GM23338 (cell line): Measurements from ENCODE around the gene SCYGR2. TPM values are rescaled to one million over a fixed set of nuclear protein-coding genes. Genes with fewer than 3 reads are reported as not detected.

Source experiments
- ATAC-seq: fragments of 200-7000 bp; cut with Tn5 transposase; 3 replicates; pipeline ENCODE4 v1.9.1; 2020
- DNase-seq: peaks from one replicate; pipeline ENCODE4 v3.0.0-alpha.2; 2015; ENCODE audit warnings: low spot score
- H2AFZ ChIP-seq: fragments of 200-600 bp; sonication (generic); 2 replicates; pipeline ENCODE4 v1.8.0; 2016; ENCODE audit warnings: antibody characterized with exemption, mild to moderate bottlenecking, moderate library complexity
- H3F3A ChIP-seq: fragments of 200-600 bp; sonication (generic); replicated peaks from 2 replicates; pipeline ENCODE4 v1.8.0; 2017; ENCODE audit warnings: antibody characterized with exemption, mixed run types, low read depth
- H3K27ac ChIP-seq: fragments of 200-600 bp; sonication (generic); 2 replicates; pipeline ENCODE4 v1.6.1; 2016; ENCODE audit warnings: low read depth
- H3K27me3 ChIP-seq: fragments of 200-600 bp; sonication (generic); 2 replicates; pipeline ENCODE4 v1.8.0; 2016; ENCODE audit warnings: mild to moderate bottlenecking, mixed run types, moderate library complexity; ENCODE audit not compliant: insufficient read depth
- H3K36me3 ChIP-seq: fragments of 200-600 bp; sonication (generic); 2 replicates; pipeline ENCODE4 v1.8.0; 2016; ENCODE audit warnings: mild to moderate bottlenecking; ENCODE audit not compliant: insufficient read depth
- H3K4me1 ChIP-seq: fragments of 200-600 bp; sonication (generic); 2 replicates; pipeline ENCODE4 v1.8.0; 2016; ENCODE audit warnings: mild to moderate bottlenecking, moderate library complexity; ENCODE audit not compliant: insufficient read depth
- H3K4me2 ChIP-seq: fragments of 200-600 bp; sonication (generic); 2 replicates; pipeline ENCODE4 v1.7.1; 2017; ENCODE audit warnings: mixed run types
- H3K4me3 ChIP-seq: fragments of 200-600 bp; sonication (generic); 2 replicates; pipeline ENCODE4 v1.6.1; 2016; ENCODE audit warnings: mixed run types
- H3K79me2 ChIP-seq: fragments of 200-600 bp; sonication (generic); replicated peaks from 2 replicates; pipeline ENCODE4 v1.8.0; 2017; ENCODE audit warnings: mild to moderate bottlenecking; ENCODE audit not compliant: insufficient read depth
- H3K9me2 ChIP-seq: fragments of 200-600 bp; sonication (generic); 2 replicates; pipeline ENCODE4 v1.8.0; 2017; ENCODE audit not compliant: insufficient read depth
- H4K20me1 ChIP-seq: fragments of 200-600 bp; sonication (generic); replicated peaks from 2 replicates; pipeline ENCODE4 v1.8.0; 2017; ENCODE audit warnings: mild to moderate bottlenecking; ENCODE audit not compliant: insufficient read depth
- H3K27ac Mint-ChIP-seq: 2 replicates; pipeline ENCODE4 v1.8.0; 2020; ENCODE audit warnings: inconsistent platforms, mild to moderate bottlenecking, moderate library complexity, mixed read lengths
- H3K27me3 Mint-ChIP-seq: 3 replicates; pipeline ENCODE4 v1.8.0; 2022; ENCODE audit warnings: low read depth, mild to moderate bottlenecking, moderate library complexity, mixed read lengths, inconsistent platforms; ENCODE audit not compliant: insufficient read depth, poor library complexity
- H3K36me3 Mint-ChIP-seq: 3 replicates; pipeline ENCODE4 v1.8.0; 2021; ENCODE audit warnings: low read depth, mild to moderate bottlenecking, inconsistent platforms, moderate library complexity, mixed read lengths
- H3K4me1 Mint-ChIP-seq: 3 replicates; pipeline ENCODE4 v1.8.0; 2020; ENCODE audit warnings: mild to moderate bottlenecking, inconsistent platforms, mixed read lengths
- H3K4me3 Mint-ChIP-seq: 3 replicates; pipeline ENCODE4 v1.8.0; 2021; ENCODE audit warnings: moderate library complexity, mild to moderate bottlenecking, inconsistent platforms, mixed read lengths
- H3K9me3 Mint-ChIP-seq: 3 replicates; pipeline ENCODE4 v1.8.0; 2020; ENCODE audit warnings: moderate library complexity, mild to moderate bottlenecking, inconsistent platforms, mixed read lengths
- EZH2phosphoT487 ChIP-seq: fragments of 200-600 bp; sonication (generic); IDR thresholded peaks from one replicate; pipeline ENCODE4 v1.8.1; 2018; ENCODE audit warnings: antibody characterized with exemption; ENCODE audit not compliant: unreplicated experiment
- JUNB ChIP-seq: IDR thresholded peaks from one replicate; pipeline ENCODE4 v1.6.1; 2016; ENCODE audit warnings: antibody characterized with exemption; ENCODE audit not compliant: unreplicated experiment
- NANOG ChIP-seq: IDR thresholded peaks from 2 replicates; pipeline ENCODE4 v1.6.1; 2016; ENCODE audit warnings: antibody characterized with exemption, borderline replicate concordance
- STAT1 ChIP-seq: IDR thresholded peaks from one replicate; pipeline ENCODE4 v1.6.1; 2016; ENCODE audit warnings: antibody characterized with exemption; ENCODE audit not compliant: unreplicated experiment
- polyA plus RNA-seq: library from polyadenylated mRNA; unstranded; fragments of >200 nt; fragmentation: Nextera tagmentation; extraction: Ambion mirVana; gene quantifications from 2 replicates; pipeline ENCODE4 v1.2.1, GENCODE V29; 2016
- total RNA-seq: library from RNA; depleted of rRNA; stranded (reverse); fragments of >200 nt; shearing (Covaris generic); gene quantifications from 2 replicates; pipeline ENCODE4 v1.2.3, GENCODE V29; 2014
- TF ChIP-seq, protein P1 (sequence below): IDR thresholded peaks from 2 replicates; pipeline ENCODE4 v1.6.1; 2016; ENCODE audit warnings: antibody characterized with exemption
- TF ChIP-seq, protein P2 (sequence below): IDR thresholded peaks from one replicate; pipeline ENCODE4 v1.6.1; 2018; ENCODE audit warnings: antibody characterized with exemption; ENCODE audit not compliant: unreplicated experiment
- TF ChIP-seq, protein P3 (sequence below), 2 experiments: fragments of 200-600 bp in 1 of 2; sonication (generic) in 1 of 2; conservative IDR thresholded peaks; 2 replicates each; pipeline versions ENCODE4 v1.5.1 to v1.6.1; 2016 to 2017; ENCODE audit warnings: antibody characterized with exemption in 2 of 2, low read depth in 2 of 2, mild to moderate bottlenecking in 2 of 2, moderate library complexity in 1 of 2
- TF ChIP-seq, protein P4 (sequence below): fragments of 250-450 bp; sonication (Bioruptor Pico); IDR thresholded peaks from 2 replicates; pipeline ENCODE4 v1.5.0; 2020; ENCODE audit warnings: mild to moderate bottlenecking, moderate library complexity

SCYGR2 gene
- total and polyA plus RNA-seq, 2 experiments from 2014 or later, result not detected

DNA sequence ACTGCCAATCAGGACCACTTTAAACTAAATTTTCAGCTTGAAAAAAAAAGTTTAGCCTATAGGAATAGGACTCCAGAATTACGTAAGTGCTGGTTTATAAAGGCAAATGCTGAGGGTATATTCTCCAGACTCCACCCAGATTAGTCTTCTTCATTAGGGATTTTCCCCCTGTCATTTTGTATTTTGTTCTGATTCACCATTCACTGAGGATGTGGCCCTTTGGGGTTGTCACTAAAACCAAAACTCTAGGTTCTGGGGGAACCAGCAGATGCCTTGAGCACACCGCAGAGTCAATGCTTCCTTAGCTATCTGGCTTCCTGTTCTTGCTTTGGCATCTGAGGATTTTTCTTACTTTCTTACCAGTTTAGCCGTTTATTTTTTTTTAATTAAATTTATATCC, 29.1 kb downstream of the SCYGR2 start:
- no peak overlapping the region for H3K27ac ChIP-seq
- Mint-ChIP-seq H3K27ac (no peak overlapping the region), H3K27me3 (peaks cover 4% of the 10 kb centered on the region), H3K36me3 (no peaks in the 10 kb centered on the region), H3K4me3 (no peak overlapping the region), H3K4me1 (no peaks in the 10 kb centered on the region), H3K9me3 (no peaks in the 10 kb centered on the region)
- H4K20me1 ChIP-seq, result no peaks in the 10 kb centered on the region
- no peaks in the 10 kb centered on the region for H3K27me3 ChIP-seq
- no peak overlapping the region for H3K4me2 ChIP-seq
- no peak for ATAC-seq
- TF ChIP-seq, protein P1, sequence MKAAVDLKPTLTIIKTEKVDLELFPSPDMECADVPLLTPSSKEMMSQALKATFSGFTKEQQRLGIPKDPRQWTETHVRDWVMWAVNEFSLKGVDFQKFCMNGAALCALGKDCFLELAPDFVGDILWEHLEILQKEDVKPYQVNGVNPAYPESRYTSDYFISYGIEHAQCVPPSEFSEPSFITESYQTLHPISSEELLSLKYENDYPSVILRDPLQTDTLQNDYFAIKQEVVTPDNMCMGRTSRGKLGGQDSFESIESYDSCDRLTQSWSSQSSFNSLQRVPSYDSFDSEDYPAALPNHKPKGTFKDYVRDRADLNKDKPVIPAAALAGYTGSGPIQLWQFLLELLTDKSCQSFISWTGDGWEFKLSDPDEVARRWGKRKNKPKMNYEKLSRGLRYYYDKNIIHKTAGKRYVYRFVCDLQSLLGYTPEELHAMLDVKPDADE, result no peak
- no peak overlapping the region for H3K4me3 ChIP-seq
- H3K79me2 ChIP-seq, result no peaks in the 10 kb centered on the region
- no peaks in the 10 kb centered on the region for H3K9me2 ChIP-seq
- H2AFZ ChIP-seq, result no peak overlapping the region
- no peaks in the 10 kb centered on the region for H3F3A ChIP-seq
- DNase-seq, result no peak
- no peaks in the 10 kb centered on the region for H3K4me1 ChIP-seq
- no peaks in the 10 kb centered on the region for H3K36me3 ChIP-seq

DNA sequence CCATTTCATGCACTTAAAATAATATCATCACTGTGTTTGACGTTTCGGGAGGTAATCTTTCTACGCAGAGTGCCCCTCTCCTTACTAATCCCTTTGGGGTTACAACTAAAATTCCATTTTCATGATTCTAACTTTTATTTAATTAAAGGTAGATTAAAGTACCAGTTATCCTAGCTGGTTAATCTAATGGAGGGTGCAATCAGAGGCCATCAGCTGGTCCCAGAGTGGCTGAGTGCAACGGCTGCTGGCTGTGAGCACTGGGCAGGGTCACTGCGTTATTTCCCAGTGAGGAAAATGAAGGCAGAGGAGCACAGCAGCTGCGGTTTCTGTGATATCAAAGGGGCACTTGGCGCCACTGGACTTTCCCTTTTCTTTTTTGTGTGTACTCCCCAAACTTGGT, 30.7 kb downstream of the SCYGR2 start:
- Mint-ChIP-seq H3K36me3 (no peaks in the 10 kb centered on the region), H3K27me3 (peaks cover 4% of the 10 kb centered on the region), H3K9me3 (no peaks in the 10 kb centered on the region), H3K4me1 (no peaks in the 10 kb centered on the region), H3K27ac (no peak overlapping the region; the same call in 1 of the 2 replicates), H3K4me3 (no peak overlapping the region)
- ATAC-seq (no peak), DNase-seq (no peak)
- H4K20me1 ChIP-seq, result no peaks in the 10 kb centered on the region
- H3K4me2 ChIP-seq, result no peak overlapping the region
- no peaks in the 10 kb centered on the region for H3K36me3 ChIP-seq
- no peak overlapping the region for H3K27ac ChIP-seq
- no peaks in the 10 kb centered on the region for H3K79me2 ChIP-seq
- no peaks in the 10 kb centered on the region for H3F3A ChIP-seq
- no peak overlapping the region for H3K4me3 ChIP-seq
- no peaks in the 10 kb centered on the region for H3K9me2 ChIP-seq
- no peaks in the 10 kb centered on the region for H3K27me3 ChIP-seq
- H3K4me1 ChIP-seq, result no peaks in the 10 kb centered on the region
- H2AFZ ChIP-seq, result peak overlapping the region; percentile 8; the same call in 1 of the 2 replicates
- TF ChIP-seq JUNB, result no peak
- TF ChIP-seq, protein P1, result no peak
- TF ChIP-seq, protein P2, sequence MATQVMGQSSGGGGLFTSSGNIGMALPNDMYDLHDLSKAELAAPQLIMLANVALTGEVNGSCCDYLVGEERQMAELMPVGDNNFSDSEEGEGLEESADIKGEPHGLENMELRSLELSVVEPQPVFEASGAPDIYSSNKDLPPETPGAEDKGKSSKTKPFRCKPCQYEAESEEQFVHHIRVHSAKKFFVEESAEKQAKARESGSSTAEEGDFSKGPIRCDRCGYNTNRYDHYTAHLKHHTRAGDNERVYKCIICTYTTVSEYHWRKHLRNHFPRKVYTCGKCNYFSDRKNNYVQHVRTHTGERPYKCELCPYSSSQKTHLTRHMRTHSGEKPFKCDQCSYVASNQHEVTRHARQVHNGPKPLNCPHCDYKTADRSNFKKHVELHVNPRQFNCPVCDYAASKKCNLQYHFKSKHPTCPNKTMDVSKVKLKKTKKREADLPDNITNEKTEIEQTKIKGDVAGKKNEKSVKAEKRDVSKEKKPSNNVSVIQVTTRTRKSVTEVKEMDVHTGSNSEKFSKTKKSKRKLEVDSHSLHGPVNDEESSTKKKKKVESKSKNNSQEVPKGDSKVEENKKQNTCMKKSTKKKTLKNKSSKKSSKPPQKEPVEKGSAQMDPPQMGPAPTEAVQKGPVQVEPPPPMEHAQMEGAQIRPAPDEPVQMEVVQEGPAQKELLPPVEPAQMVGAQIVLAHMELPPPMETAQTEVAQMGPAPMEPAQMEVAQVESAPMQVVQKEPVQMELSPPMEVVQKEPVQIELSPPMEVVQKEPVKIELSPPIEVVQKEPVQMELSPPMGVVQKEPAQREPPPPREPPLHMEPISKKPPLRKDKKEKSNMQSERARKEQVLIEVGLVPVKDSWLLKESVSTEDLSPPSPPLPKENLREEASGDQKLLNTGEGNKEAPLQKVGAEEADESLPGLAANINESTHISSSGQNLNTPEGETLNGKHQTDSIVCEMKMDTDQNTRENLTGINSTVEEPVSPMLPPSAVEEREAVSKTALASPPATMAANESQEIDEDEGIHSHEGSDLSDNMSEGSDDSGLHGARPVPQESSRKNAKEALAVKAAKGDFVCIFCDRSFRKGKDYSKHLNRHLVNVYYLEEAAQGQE, result no peak
- TF ChIP-seq, protein P3, sequence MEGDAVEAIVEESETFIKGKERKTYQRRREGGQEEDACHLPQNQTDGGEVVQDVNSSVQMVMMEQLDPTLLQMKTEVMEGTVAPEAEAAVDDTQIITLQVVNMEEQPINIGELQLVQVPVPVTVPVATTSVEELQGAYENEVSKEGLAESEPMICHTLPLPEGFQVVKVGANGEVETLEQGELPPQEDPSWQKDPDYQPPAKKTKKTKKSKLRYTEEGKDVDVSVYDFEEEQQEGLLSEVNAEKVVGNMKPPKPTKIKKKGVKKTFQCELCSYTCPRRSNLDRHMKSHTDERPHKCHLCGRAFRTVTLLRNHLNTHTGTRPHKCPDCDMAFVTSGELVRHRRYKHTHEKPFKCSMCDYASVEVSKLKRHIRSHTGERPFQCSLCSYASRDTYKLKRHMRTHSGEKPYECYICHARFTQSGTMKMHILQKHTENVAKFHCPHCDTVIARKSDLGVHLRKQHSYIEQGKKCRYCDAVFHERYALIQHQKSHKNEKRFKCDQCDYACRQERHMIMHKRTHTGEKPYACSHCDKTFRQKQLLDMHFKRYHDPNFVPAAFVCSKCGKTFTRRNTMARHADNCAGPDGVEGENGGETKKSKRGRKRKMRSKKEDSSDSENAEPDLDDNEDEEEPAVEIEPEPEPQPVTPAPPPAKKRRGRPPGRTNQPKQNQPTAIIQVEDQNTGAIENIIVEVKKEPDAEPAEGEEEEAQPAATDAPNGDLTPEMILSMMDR (conservative IDR thresholded peaks at IDR 0.05; ENCODE audit: low read depth in 2 of 2), result no peak
- TF ChIP-seq EZH2phosphoT487, result no peak
- TF ChIP-seq, protein P4, sequence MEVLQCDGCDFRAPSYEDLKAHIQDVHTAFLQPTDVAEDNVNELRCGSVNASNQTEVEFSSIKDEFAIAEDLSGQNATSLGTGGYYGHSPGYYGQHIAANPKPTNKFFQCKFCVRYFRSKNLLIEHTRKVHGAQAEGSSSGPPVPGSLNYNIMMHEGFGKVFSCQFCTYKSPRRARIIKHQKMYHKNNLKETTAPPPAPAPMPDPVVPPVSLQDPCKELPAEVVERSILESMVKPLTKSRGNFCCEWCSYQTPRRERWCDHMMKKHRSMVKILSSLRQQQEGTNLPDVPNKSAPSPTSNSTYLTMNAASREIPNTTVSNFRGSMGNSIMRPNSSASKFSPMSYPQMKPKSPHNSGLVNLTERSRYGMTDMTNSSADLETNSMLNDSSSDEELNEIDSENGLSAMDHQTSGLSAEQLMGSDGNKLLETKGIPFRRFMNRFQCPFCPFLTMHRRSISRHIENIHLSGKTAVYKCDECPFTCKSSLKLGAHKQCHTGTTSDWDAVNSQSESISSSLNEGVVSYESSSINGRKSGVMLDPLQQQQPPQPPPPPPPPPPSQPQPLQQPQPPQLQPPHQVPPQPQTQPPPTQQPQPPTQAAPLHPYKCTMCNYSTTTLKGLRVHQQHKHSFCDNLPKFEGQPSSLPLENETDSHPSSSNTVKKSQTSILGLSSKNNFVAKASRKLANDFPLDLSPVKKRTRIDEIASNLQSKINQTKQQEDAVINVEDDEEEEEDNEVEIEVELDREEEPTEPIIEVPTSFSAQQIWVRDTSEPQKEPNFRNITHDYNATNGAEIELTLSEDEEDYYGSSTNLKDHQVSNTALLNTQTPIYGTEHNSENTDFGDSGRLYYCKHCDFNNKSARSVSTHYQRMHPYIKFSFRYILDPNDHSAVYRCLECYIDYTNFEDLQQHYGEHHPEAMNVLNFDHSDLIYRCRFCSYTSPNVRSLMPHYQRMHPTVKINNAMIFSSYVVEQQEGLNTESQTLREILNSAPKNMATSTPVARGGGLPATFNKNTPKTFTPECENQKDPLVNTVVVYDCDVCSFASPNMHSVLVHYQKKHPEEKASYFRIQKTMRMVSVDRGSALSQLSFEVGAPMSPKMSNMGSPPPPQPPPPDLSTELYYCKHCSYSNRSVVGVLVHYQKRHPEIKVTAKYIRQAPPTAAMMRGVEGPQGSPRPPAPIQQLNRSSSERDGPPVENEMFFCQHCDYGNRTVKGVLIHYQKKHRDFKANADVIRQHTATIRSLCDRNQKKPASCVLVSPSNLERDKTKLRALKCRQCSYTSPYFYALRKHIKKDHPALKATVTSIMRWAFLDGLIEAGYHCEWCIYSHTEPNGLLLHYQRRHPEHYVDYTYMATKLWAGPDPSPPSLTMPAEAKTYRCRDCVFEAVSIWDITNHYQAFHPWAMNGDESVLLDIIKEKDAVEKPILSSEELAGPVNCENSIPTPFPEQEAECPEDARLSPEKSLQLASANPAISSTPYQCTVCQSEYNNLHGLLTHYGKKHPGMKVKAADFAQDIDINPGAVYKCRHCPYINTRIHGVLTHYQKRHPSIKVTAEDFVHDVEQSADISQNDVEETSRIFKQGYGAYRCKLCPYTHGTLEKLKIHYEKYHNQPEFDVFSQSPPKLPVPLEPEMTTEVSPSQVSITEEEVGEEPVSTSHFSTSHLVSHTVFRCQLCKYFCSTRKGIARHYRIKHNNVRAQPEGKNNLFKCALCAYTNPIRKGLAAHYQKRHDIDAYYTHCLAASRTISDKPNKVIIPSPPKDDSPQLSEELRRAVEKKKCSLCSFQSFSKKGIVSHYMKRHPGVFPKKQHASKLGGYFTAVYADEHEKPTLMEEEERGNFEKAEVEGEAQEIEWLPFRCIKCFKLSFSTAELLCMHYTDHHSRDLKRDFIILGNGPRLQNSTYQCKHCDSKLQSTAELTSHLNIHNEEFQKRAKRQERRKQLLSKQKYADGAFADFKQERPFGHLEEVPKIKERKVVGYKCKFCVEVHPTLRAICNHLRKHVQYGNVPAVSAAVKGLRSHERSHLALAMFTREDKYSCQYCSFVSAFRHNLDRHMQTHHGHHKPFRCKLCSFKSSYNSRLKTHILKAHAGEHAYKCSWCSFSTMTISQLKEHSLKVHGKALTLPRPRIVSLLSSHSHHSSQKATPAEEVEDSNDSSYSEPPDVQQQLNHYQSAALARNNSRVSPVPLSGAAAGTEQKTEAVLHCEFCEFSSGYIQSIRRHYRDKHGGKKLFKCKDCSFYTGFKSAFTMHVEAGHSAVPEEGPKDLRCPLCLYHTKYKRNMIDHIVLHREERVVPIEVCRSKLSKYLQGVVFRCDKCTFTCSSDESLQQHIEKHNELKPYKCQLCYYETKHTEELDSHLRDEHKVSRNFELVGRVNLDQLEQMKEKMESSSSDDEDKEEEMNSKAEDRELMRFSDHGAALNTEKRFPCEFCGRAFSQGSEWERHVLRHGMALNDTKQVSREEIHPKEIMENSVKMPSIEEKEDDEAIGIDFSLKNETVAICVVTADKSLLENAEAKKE (CRISPR knock-in tag), result no peak
- TF ChIP-seq STAT1, result no peak
- TF ChIP-seq NANOG, result no peak
